Raji (cell line): ENCODE data around the gene NUDC.

Source experiments
- POLR2A ChIP-seq: IDR thresholded peaks from 2 replicates; pipeline ENCODE4 v1.6.1; 2011; ENCODE audit warnings: low read depth, low read length, control low read depth; ENCODE audit not compliant: insufficient read depth

NUDC gene

DNA sequence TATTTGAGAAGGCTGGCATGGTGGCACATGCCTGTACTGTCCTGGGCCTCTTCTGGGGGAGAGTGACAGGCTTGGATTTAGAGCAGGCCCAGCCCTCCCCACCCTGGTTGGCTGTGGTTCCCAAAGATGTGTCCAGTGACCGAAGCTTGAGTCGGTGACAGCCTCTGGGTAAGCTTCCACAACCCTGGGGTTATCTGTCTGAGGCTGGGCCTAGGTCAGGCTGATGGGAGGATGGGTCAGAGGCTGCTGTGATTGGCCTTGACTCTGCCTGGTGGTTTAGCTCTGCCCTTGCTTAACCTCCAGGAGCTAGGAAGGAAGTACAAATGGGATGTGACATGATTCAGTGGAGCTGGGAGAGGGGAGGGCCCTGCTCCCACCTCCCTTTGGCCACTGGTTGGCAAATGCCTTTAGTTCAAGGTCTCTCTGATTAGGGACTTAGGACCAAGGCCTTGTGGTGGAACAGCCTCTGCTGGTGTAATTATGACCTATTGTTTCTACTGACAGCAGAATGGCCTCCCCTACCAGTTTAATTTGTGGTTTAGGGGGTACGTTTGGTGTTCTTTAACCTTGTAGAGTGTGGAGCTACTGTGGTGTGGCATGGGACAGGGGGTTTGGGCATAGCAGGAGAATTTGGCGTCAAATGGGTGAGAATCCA is 16.6 kb downstream of the NUDC start:
- TF ChIP-seq POLR2A: no peak

DNA sequence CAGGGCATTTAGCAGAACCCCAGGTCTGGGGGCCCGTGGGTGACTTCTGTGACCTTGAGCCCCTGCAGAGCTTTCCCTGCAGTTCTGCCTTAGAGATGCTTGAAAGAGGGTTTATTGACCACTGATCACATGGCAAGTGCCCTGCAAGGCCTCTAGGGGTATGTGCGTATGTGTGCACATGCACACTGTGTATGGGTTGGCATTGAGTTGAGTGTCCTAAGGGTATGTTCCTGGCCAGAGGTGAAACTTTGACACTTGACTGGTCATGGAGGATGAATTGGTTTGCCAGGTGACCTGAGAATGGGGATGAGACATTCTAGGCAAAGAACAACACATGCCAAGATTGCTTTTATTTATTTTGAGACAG is 17.1 kb downstream of the NUDC start:
- no peak for TF ChIP-seq POLR2A

DNA sequence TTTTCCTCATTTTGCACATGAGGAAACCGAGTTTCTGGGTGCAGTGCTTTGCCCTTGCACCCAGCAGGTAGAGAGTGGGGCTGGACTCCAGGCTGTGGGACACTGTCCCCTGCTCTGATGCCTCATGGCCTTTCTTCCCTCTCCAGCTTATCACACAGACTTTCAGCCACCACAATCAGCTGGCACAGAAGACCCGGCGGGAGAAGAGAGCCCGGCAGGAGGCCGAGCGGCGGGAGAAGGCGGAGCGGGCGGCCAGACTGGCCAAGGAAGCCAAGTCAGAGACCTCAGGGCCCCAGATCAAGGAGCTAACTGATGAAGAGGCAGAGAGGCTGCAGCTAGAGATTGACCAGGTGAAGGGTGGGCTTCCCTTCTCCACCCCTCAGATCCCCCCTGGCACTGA is 19.8 kb downstream of the NUDC start:
- TF ChIP-seq POLR2A: no peak

DNA sequence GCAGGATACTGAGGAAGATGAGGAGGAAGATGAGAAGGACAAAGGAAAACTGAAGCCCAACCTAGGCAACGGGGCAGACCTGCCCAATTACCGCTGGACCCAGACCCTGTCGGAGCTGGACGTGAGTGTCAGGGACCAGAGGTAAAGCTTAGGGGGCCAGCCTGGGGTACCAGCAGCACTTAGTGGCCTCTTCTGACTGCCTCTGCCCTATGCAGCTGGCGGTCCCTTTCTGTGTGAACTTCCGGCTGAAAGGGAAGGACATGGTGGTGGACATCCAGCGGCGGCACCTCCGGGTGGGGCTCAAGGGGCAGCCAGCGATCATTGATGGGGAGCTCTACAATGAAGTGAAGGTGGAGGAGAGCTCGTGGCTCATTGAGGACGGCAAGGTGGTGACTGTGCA is 21.1 kb downstream of the NUDC start:
- no peak for TF ChIP-seq POLR2A

DNA sequence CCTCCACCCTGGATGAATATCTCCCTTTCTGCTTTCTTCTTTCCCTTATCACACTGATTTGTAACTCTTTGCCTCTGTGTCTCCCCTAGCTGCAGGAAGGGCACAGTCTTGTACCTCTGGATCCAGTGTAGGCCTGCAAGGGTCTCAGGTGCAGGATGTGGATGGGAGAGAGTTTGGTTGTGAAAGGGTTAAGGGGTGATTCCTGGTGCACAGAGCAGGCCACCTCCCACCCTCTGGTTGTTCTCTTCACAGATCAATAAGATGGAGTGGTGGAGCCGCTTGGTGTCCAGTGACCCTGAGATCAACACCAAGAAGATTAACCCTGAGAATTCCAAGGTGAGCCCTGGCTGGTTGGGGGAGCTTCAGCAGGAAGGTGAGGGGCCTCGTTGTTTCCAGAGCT is 23.6 kb downstream of the NUDC start:
- TF ChIP-seq POLR2A: no peak

DNA sequence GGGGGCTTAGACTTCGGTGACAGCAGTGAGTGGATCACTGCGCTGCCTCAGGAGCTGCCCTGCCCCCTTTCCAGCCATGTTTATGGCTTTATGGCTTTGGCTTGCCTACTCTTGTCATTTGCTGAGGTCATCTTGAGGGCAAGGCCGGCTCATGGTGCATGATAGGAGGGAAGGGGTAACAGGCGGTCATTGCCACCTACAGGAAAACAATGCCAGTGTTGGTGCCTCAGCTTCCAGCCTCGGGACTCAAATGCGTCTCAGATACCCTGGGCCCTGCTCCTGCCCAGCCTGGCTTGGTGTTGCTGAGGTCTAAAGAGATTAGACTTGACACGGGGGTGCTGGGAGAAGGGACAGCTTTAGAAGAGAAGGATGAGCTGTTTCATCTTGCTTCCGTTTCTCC is 24.2 kb downstream of the NUDC start:
- no peak for TF ChIP-seq POLR2A

DNA sequence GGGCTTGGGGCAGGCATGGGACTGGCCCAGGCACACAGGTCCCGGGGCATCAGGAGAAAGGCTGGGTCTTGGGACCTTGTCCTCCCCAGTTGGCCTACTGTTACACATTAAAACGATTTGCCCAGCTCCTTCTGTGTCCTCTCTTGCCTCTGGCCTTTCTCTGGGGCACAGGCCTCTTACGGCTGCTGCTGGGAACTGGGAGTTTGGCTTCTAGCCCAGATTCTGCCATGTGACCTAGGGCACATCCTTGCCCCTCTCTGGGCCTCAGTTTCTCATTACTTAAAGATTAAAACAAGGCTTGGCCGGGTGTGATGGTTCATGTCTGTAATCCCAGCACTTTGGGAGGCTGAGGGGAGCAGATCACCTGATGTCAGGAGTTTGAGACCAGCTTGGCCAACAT is 24.7 kb downstream of the NUDC start:
- TF ChIP-seq POLR2A: no peak

DNA sequence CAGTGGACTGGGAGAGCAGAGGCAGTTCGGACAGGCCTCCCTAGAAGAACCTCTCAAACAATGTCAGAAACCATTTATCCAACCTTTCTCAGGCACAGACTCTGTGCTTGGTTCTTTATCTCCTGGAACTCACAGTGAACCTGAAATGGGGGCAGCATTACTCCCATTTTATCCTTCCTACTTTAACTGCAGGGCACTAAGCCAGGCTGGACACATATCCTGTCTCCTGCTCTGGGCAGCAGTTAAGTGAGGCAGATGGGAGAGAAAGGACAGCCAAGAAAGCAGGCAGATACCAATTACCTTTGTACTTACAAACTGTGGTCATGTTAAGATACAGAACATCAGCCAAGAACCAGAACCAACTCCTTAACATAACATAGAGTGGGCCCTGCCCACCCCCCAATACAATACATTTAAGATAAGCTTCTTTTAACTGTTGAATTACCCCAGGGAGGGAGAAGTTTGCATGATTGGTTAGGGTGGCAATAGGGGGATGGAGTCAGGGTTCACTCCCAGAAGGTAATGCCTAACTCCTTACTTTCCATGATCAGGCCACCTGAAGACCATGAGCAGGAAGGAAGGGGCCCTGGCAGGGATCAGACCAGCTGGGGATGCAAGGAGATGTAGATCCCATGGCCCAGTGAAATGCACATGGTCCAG is 27.9 kb downstream of the NUDC start:
- TF ChIP-seq POLR2A: no peak

DNA sequence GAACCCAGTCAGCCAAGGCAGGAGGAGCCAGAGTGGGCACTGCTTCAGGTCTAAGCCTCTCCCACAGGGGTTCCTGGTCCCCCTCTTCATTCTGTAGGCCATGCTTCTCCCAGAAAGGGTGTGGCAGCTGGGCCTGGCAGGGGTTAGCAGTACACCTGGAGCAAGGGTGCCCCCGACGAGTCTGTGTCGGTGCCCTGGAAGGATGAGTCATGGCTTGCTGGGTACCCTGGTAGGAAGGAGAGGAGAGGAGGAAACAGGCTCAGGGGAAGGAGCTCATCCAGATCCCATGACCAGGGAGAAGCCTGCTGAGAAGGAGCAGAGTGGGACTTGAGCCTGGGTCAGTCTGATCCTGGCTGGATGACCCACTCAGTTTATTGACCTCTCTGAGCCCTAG is 28.4 kb downstream of the NUDC start:
- no peak for TF ChIP-seq POLR2A

DNA sequence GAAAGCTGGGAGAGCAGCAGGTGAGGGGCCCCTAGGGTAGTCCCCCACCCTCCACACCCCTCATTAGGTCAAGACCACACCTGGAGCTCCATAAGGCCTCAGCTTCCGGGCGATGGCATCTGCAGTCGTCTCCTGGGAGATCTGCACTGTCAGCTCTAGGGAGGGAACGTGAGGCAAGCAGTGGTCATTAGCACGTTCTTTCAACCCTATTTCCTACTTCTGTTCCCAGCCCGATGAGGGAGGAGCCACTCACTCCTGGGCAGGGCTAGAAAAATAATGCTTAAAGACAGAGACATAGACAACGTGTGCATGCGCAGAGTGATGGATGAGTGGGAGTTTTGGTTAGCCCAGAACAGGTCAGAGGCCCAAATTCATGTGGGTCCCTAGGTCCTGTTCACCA is 29.1 kb downstream of the NUDC start:
- TF ChIP-seq POLR2A: no peak

DNA sequence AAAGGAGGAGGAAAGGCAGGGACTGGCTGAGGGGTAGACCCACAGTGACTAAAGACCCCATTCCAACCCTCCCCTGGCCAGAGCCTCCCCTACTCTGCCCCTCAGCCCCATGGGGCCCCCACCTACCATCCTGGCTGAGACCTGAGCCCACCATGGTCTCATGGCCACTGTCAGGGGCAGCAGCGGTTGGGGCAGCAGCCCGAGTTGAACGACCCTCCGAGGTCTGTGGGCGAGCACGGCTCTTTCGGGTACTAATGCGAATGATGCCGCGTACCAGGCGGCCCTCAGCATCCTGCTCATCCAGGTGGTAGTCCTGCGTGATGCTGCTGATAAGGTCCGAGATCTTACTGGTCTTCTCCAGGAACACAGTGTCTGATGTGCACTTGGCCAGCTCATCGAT is 29.7 kb downstream of the NUDC start:
- no peak for TF ChIP-seq POLR2A

DNA sequence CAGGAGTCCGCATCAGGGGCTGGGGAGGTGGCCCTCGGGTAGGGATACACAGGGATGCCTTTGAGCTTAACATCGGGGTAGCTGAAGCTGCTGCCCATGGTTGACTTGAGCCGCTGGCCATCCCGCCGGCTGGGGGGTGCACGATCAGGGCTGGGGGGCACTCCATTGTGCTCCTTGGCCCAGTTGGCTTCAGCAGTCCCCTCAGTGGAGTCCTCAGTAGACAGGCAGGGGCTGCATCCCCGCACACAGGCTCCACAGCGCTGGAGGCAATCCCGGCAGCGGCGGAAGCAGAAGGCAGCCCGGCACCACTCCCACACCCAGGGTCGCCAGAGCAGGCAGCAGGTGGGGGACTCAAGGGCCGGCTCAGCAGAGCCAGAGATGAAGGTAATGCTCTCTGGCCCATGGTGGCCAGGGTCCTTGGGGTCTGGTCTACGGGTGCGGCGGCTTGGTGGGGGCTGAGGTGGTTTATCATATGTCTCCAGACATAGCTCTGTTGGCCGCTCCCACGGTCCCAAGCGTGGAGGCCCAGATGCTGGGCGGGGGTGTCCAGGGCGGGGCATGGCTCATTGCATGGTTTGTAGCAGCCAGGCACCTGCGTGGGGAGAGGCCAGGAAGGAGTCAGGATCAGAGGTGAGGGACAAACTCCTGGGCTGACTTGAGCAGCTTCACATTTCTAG is 30.4 kb downstream of the NUDC start:
- no peak for TF ChIP-seq POLR2A

DNA sequence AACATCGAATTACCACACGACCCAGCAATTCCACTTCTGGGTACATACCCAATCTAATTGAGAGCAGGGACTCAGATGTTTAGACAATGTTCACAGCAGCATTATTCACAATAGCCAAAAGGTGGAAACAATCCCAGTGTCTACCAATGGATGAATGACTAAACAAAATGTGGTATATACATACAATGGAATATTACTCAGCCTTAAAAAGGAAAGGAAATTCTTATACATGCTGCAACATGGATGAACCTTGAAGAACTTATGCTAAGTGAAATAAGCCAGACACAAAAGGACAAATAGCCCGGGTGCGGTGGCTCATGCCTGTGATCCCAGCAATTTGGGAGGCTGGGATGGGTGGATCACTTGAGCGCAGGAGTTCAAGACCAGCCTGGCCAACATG is 31.8 kb downstream of the NUDC start:
- no peak for TF ChIP-seq POLR2A

DNA sequence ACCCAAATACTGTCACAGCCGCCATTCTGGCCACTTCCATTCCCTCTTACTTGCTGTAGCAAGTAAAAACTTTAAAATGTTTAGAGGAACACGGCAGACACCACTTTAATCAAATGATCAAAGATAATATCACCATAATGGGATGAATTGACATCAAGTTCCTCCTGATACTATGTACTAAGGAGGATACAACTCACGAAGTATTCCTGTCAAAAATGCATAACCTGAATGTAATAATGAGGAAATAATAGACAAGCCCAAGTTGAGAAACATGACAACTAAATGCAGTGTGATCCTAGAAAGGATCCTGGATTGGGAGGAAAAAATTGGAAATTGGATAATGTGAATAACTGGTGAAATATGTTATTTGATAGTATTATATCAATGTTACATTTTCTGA is 34.8 kb downstream of the NUDC start:
- TF ChIP-seq POLR2A: no peak

DNA sequence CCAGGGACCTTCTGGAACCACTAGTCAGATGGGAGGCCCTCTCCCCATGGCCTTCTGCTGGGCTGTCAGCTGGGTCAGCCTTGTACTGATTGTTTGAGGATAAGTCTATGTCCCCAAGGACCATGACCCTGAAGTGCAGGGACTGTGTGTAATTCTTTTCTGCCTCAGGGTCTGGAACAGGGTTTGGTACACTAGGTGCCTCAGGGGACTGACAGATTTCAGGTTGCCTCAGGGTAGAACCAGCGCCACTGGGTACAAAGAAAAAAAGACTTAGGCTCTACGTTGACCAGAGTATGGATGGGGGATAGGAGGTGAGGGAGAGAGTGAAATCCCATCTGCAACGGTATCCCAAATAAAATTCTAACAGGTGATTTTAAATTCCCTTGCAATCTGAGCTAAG is 35.8 kb downstream of the NUDC start:
- no peak for TF ChIP-seq POLR2A

DNA sequence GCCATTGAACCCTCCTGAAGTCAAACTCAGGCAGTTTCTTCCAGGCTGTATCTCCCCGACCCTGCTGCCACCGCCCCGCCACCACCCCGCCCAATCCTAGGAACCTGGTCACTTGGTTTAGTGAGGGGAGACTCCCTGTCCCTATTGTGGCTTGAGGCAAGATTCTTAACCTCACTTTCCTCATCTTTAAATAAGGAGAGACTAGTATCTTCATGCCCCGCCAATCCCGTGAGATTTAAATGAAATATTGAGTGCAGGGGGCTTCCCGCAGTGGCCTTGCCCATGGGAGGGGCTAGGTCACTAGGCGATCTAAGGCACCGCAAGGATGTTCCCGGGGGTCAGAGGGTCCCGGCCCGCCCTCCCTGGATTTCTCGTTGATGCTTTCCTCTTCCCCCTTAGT is 37.7 kb downstream of the NUDC start:
- no peak for TF ChIP-seq POLR2A
